HTR-8/SVneo (cell line): ENCODE results near the gene ERFE.
"Not testable (repeated sequence)": the region's sequence is repeated elsewhere in the genome, so short reads cannot be mapped to it uniquely, and the experiment has no call there.

Source experiments
- DNase-seq: peaks from one replicate; pipeline ENCODE4 v3.0.0; 2011; ENCODE audit warnings: low spot score, mixed read lengths; ENCODE audit not compliant: insufficient read length
- FAIRE-seq: peaks from 2 replicates; lab custom pipeline; 2011; peaks lifted over from hg19 to GRCh38; lab: Jason Lieb, UNC

ERFE gene, protein sequence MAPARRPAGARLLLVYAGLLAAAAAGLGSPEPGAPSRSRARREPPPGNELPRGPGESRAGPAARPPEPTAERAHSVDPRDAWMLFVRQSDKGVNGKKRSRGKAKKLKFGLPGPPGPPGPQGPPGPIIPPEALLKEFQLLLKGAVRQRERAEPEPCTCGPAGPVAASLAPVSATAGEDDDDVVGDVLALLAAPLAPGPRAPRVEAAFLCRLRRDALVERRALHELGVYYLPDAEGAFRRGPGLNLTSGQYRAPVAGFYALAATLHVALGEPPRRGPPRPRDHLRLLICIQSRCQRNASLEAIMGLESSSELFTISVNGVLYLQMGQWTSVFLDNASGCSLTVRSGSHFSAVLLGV

DNA sequence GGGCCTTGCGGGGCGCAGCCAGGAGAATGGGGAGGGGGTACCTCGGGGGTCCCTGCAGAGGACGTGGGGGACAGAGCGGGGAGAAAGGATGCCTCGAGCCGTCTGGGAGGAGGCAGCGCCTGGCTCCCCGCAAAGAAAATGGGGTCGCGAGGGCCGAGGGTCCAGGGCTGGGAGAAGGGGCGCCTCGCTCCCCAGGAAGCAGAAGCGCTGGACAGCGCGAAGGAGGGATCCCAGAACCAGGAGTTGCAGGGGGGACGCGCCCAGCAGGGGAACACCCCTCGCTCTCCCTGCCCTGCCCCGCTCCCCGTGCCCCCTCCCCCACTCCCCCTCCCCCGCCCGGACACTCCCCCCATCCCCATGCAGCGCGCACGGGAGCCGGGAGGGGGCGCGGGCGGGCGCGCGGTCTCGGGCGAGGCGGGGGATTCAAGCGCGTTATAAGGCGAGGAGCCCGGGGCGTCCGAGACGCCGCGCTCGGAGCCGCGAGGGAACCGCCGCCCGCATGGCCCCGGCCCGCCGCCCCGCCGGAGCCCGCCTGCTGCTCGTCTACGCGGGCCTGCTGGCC, at the start of gene ERFE:
ERFE (plus strand) TSS at position 462 of the 562 bp plus-strand sequence; CDS start at position 500, 38 bp downstream.
- FAIRE-seq (no peak), DNase-seq (peak; percentile 69)

DNA sequence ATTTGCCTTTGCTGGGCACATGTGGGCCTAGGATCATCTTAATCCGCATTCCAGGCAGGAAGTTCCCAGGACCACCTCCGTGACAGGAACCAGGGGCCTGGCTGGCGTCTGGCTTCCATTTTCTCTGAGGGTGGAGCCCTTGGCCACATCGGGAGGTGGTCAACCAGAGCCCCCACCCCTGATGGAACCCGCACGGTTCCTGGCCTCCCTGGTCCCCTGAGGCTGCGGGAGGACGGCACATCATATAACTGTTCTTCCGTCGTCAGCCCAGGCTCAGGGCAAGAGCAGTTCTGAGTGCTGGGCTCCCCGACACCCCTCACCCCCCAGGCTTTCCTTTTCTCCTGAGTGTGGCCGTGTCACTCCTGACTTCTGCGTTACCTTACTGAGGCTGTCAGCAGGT, 45.2 kb upstream of the ERFE start:
- FAIRE-seq (no peak), DNase-seq (no peak)

DNA sequence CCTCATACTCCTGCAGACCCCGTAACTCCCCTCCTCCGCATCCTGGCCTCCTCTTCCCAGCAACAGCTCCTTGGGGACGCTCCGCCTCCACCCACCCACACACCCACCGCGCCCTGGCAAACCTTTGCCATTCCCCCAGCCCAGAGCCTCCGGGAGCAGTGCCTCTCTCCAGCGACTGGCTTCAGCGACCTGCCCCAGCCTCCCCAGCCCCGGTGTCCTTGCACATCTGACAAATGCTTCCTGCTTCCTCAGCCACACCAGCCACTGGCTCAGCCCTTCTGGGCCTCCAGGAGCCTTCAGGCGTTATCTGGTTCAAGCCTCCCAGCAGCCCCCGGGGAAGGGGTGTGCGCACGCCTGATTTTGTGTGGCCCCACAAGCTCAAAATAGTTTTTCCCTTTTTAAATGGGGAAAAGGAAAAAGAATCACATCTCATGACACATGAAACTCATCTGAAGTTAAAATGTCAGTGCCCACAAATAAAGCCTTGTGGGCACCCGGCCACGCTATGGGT, 44.4 kb upstream of the ERFE start:
- DNase-seq (no peak), FAIRE-seq (no peak)

DNA sequence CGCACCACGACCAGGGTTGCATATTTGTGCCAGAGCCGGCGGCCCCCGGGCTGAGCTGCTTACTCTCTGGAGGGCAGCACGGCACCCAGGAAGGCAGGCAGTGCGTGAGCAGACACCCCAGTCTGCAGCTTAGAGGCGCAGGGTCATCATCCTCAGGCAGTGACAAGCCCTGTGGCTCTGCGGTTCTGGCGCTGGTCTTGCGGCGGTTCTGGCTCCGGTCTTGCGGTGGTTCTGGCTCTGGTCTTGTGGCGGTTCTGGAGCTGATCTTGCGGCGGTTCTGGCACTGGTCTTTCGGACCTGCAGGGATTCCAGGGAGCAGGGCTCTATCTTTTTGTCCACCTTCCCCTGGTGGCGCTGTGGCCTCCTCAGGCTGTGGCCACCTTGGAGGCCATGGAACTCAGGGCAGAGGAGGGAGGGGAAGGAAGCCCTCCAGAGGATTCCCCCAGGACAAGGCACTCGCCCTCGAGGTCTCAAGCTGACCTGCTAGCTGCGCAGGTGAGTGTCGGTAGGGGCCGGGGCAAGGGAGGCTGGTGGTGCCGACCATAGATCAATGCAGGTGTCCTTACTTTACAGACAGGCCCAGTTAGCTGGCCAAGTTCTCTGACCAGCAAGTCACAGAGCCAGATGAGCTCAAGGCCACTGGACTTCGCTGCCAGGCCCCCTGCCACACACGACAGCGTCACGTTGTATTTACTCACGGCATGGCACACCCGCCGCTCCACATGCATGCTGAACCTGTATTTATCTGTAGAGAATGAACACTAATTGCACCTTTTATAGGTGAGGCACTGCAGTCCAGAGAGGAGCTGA, 43.7 kb upstream of the ERFE start:
- FAIRE-seq (no peak), DNase-seq (no peak)

DNA sequence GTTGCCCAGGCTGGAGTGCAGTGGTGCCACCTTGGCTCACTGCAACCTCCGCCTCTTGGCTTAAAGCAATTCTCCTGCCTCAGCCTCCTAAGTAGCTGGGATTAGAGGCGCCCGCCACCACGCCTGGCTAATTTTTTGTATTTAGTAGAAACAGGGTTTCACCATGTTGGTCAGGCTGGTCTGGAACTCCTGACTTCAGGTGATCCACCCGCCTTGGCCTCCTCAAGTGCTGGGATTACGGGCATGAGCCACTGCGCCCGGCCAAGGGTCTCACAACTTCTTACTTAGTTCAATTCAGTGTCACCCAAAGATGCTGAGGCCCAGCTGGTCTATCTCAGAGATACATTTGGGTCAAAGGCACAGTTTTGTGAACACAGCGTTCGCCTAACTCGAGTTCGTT, 43.1 kb upstream of the ERFE start:
- not testable (repeated sequence) for DNase-seq, FAIRE-seq

DNA sequence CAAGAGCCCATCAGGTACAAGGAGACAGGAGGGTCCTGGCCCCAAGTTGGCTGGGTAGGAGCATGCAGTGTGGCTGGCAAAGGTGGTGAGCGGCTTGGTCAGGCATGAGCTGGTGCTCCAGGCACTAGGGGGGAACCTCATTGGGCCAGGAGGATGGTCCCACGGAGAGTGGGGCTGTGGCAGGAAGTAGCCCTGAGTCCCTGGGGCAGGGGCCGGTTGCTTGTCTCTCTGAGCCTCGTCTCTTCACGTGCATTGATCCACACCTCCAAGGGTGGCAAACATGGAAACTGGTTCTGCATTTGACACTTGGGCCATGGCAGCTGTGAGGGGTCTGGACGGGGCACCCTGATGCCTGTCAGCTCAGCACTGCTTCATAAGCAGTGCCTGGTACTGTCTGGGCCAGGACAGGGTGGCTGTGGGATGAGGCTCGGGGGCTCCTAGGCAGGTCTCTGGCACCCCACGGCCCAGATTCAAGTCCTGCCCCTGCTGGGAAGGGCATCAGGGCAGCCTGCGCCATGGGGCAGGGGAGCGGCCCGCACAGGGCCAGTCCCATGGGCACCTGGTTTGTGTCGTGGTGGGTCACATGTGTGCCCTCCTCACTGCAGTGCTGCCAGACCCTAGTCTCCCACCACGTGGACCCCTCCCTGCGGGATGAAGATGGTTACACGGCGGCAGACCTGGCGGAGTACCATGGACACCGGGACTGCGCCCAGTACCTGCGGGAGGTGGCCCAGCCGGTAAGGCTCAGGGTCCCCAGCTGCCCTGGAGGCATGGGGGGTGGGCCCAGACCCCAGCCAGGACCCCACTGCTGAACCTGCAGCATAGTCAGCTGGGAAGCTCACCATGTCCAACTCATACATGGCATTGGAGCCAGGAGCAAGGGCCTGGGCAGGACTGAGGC, 42.2 kb upstream of the ERFE start:
- no peak for FAIRE-seq
- DNase-seq: no peak

DNA sequence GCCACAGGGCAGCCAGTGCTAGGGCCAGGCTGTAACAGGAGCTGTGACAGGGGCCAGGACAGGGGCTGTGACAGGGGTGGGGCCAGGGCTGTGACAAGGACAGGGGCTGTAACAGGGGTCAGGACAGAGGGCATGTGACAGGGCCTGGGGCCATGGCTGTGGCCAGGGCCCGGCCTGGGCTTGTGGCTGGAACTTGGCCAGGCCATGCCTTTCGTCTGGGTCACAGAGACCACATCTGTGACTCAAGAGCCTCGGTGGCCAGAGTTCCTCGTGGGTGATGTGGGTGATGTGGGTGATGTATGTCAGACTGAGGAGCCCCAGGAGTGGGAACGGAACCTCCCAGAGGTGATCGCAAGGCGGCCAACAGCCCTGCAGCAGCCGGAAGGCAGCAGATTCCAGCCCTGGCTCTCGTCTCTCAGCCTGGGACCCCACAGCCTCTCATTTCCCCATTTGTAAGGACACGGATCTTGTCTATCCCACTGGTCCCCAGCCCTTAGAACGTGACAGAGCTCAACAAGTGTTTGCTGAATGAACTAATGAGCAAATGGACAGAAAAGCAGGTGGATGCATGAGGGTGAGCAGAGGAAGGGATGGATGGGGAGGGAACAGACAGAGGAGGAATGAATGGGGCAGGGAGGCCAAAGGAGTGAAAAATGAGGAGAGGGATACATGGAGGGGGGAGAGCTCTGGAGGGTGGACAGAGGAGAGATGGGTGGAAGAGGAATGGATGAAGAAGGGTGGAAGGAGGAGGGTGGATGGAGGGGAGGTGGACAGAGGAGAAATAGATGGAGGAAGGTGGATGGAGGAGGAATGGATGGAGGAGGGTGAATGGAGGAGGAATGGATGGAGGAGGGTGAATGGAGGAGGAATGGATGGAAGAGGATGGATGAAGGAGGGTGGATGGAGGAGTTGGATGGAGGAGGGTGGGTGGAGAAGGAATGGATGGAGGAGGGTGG, 41.3 kb upstream of the ERFE start:
- DNase-seq (no peak), FAIRE-seq (no peak)

DNA sequence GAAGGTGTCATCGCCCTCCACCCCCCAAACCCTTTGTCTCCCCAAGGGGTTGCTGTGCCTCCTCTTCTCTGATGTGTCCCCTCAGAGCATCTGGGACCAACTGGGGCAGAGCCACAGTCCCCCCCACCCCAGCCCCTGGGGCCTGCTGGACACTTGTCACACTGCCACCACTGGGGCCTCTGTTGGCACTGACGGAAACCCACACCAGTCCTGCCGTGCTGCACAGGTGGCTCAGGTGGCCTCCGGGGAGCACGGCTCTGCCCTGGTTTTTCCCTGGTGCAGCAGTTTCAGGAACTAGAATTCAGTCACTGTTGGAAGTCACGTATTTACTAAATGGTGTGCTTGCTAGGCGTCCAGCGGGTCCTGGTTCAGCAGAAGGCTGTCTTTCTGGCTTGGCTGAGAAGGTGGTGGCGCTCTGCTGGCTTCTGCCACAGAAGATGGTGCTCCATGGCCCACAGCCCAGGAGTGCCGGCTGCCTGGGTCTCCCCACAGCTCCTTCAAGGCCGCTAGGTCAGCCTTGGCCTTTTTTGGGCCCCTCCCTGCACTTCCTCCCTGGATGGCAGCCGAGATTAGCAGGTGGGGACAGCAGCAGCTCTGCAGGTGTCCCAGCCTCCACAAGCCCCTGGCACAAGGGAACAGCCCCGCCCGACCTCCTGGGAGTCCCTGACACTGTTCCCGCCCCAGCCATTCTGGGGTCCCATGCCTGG, 38.9 kb upstream of the ERFE start:
- DNase-seq (no peak), FAIRE-seq (no peak)

DNA sequence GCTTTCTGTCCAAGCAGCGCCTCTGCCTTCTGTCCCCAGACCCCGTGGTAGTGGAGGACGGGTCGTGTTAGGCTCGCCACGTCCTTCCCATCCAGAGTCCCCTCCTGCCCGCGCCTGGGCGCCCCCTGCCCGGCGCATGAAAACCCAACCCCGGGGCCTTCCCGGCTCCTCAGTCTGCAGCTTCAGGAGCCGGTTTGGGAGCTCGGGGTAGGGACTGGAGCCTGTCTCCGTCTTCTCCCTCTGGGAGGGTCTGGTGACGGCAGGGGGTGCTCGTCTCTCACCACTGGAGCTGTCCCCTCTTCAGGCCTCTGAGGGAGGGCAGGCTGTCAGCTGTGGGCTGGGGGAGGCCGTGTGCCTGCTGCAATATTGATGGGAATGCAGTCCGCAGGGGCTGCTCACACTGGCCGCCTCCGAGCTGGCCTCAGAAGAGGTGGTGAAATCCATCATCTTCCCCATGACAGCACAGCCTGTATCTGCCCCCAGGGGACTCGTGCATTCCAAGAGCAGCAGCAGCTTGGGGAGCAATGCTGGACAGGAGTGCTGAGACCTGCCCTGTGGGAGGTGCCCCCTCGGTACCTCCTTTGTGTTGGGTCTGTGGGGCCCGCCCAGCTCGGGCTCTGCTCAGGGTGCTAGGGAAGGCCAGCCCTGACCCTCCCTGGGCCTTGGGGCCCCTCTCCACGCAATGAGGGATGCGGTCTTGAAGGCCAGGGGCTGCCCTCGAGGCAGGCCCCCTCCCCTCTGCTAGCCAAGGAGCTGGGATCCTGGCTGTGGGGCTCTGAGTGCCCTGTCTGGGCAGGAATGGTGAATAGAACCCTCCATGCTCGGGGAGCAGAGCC, 38.1 kb upstream of the ERFE start:
- DNase-seq (peak; percentile 31), FAIRE-seq (no peak)

DNA sequence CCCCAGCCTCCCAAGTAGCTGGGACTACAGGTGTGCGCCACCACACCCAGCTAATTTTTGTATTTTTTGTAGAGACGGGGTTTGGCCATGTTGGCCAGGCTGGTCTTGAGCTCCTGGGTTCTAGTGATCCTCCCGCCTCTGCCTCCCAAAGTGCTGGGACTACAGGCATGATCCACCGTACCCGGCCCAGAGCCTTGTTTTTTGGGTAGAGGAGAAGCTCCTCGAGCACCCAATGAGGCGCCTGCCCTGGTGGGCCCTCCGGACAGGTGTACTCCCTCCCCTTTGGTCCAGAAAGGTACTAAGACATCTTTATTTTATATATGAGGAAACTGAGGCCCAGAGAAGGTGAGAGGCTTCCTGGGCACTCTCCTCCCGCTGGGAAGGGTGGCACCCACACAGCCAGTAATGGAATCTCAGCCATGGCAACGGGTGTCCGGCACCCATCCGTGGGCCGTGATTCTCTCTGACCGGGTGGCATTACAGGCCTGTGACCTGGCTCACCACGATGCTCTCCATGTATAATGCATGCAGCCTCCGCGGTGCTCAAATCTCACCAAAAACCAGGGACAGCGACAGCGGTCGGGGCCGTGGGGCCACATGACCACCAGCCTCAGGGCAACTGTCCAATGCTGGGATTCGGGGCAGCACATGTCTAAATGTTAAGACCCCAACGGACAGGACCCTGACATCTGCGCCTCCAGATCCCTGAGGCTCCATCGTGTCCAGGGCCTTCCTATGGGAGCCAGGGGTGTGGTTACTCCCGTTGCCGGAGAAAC, 37.1 kb upstream of the ERFE start:
- no peak for FAIRE-seq
- DNase-seq: no peak

DNA sequence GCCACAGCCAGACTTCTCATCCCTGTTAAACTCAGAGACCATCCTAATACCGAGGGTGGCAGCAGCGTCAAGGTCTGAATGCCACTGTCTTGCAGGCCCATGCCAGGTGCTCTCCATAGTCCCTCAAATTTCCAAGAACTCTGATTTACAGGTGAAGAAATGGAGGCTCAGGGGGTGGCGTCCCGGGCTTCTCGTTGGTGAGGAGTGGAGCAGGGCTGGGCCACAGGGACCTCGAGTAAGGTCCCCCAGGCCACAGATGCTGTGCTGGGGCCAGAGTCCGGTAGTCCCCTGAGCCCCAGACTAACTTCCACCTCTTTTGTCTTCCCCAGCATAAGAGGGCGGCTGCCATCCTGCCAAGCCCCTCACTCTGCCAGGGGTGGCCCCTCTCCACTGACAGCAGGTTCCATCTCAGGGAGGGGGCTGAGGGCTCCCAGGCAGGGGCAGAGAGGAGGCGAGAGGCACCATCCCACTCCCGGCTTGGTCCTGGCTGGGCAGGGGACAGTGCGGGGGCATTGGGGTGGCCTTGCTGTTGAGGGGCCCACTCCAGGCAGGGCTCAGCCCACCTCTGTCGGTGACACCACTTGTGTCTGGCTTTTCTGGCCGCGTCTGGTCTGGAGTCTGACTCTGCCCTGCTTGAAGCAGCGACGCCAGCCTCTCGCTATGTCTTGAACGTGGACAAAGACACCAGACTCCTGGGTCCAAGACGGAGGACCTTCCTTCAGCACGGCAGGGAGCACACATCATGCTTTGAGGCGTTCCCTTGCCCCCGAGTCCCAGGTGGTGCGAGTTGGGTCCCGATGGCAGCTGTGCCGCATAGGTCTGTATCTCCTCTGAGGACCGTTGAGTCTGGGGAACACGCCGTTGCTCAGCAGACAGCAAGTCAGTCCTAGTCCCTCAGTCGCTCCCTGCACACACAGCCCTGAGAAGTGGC, 36.2 kb upstream of the ERFE start:
- no peak for FAIRE-seq
- DNase-seq: no peak

DNA sequence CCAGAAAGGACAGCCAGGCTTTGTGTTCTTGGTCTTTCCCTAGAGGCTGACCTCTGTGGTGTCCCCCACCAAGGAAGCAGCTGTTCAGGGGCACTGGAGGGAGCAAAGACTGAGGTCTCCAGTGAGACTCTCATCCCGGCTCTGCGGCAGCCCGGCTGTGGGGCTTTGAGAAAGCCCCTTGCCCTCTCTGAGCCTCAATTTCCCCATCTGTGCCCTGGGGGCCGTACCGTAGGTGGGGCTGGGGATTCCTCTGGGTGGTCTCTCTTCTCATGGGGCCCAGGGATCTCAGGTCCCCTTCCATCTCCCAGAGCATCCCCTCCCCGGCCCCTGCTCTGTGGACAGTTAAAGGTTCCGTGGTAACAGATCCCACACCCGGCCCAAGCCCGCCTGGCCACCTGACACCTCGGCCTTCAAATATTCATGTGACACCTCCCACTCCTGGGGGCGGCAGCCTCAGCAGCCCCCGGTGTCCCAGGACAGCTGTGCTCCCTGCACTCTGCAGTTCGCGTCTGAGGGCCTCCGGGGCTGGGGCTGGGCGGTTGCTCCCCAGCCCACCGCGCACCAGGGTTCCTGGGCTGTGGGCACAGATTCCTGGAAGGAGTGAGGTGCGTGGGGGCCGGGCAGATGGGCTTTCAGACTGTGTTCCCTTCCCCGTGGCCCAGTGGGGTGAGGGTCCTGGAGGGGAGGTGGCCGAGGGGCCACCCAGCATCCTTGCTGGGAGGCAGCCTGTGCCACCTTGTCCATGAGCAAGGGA, 35.4 kb upstream of the ERFE start:
- no peak for FAIRE-seq
- DNase-seq: no peak

DNA sequence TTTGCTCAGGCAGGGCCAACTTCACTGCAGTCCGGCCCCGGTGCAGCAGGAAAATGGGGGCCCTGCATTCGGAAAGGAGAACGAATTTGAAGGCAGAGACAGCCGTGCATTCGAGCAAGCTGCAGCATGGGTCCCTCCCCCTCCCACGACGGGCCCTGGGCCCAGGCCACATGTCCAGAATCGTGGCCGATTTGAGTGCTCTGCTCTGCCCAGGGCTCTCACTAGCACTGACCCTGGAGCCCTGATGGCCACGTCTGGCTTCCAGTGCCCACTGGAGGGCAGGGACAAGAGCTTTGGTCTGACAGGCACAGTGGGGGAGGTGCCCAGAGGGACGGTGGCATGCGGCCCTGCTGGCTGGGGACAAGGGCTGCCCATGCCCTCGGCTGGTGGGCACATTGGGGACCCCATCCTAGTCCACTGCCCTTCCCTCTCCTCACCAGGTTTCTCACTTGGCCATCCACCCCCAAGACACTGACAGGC, 34.7 kb upstream of the ERFE start:
- DNase-seq (no peak), FAIRE-seq (no peak)

DNA sequence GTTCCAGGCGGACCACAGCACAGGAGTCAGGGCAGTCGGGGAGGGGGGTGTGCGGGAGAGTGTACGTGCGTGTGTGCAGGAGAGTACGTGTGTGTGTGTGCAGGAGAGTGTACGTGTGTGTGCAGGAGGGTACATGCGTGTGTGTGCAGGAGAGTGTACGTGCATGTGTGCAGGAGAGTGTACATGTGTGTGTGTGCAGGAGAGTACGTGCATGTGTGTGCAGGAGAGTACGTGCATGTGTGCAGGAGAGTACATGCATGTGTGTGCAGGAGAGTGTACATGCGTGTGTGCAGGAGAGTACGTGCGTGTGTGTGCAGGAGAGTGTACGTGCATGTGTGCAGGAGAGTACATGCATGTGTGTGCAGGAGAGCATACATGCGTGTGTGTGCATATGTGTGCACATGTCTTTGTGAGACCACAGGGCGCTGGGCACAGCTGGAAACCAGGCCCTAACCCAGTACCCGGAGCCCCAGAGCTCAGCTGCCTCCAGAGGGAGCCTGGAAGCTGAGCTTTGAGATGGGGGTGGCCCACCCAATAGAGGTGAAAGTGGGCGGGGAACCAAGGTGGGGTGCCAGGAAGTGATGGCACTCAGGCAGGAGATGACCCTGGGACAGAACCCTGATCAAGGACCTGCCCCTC, 34.2 kb upstream of the ERFE start:
- FAIRE-seq: peak; percentile 96
- no peak for DNase-seq
